HG02840 (cell line): ENCODE measurements around the gene KCTD4.
"Not testable (repeated sequence)": the region's sequence is repeated elsewhere in the genome, so short reads cannot be mapped to it uniquely, and the experiment has no call there.

Experiments used
- ATAC-seq: cut with Tn5 transposase; IDR thresholded peaks from one replicate; pipeline ENCODE4 v1.9.1; 2021; ENCODE audit warnings: mild to moderate bottlenecking, moderate library complexity, moderate number of reproducible peaks; ENCODE audit not compliant: unreplicated experiment, low FRiP score

The KCTD4 gene

DNA sequence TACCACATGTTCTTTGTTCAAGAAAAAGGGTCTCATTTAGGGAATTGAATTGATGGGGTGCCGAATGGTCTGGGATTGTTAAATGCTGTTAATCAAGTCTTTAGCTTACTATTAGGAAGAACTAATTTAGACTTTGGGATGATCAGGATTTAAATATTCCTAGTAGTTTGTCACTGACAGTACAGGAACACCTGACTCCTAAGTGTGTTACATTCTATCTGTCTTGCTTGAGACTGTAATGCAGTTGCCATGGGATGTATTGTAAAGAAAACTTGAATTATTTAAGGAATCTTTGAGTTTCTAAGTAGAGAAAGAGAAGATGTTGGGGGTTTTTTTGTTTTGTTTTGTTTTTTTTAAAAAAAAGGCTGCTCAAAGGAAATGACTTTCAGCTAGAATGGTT, 17.8 kb upstream of the KCTD4 start:
- ATAC-seq = no peak

GRCh38 chr13:45216193-45216592, 15.3 kb upstream of the KCTD4 start:
- no peak for ATAC-seq

- ATAC-seq = no peak
Measured at GRCh38 chr13:45215392-45216077, 14.7 kb upstream of the KCTD4 start.

DNA sequence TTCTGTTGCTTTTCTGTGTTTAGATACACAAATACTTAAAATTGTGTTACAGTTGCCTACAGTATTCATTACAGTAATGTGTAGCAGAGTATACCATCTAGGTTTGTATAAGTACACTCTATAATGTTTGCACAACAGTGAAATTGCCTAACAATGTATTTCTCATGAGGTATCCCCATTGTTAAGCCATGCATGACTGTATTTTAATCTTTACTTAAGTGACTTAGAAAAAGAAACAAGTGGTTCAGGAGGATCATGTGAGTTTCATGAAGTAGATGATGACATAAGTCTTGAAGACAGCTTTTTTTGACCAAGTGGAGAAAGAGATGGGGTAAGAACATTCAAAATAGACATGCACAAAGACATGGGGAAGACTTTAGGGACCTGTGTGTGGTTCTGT, 8.4 kb upstream of the KCTD4 start:
- ATAC-seq = no peak

GRCh38 chr13:45208132-45208531, 7.3 kb upstream of the KCTD4 start:
- ATAC-seq = no peak

DNA sequence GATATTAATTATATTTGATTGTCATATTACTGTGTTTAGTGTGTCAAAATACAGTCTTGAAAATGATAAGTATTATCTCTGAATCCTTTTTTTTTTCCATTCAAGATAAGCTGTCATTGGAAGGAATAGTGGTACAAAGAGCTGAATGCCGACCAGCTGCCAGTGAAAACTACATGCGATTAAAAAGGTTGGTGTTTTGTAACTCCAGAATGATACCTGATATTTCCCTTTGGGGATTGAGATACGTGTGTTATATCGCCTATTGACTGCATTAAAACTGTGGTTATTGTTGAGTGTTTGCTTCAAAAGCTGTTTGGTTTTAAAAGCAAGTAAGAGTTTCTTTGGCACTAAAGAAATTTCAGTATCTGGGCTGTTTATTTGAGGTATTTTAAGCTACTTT, 6.5 kb upstream of the KCTD4 start:
- no peak for ATAC-seq

- ATAC-seq = no peak
Measured at GRCh38 chr13:45206340-45206739, 5.5 kb upstream of the KCTD4 start.

- ATAC-seq = no peak
Measured at GRCh38 chr13:45205124-45205523, 4.3 kb upstream of the KCTD4 start.

DNA sequence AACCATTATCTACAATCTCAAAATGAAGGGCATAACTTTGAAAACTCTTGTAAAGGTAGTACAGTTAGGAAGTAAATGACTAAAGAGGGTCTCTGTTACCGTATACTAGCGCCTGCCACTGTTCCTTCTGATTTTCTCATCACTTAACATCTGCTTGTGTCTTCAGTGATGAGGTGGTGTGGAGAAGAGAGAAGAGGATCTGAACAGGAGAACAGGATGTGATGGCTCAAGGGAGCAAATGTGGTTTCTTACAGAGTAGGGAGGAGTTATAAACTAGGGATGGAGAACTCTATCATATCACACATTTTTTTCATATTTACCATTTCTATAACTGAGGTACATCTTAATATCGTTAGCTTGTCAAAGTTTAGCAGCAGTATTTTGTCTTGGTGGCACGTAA, 1.1 kb downstream of the KCTD4 start:
- ATAC-seq = no peak

GRCh38 chr13:45198924-45199323, 1.9 kb downstream of the KCTD4 start:
- no peak for ATAC-seq

- no peak for ATAC-seq
Measured at GRCh38 chr13:45198041-45198440, 2.8 kb downstream of the KCTD4 start.

DNA sequence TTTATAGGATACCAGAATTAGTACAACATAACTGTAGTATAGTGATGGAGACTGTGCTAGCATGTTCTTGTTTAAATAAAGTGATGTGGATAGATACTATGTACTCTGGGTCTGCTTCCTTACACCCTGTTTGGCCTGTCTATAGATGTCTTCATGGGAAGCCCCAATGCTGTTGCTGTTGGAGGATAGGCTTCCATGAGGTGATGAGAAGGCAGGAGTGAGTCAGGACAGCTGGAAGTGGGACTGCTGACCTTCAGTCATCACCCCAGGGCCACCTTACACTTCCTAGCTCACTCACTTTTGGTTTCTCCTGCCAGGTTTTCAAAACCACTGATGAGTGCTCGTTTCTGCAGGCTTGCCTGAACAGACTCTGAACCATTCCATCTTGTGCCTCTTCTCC, 4.2 kb downstream of the KCTD4 start:
- no peak for ATAC-seq

DNA sequence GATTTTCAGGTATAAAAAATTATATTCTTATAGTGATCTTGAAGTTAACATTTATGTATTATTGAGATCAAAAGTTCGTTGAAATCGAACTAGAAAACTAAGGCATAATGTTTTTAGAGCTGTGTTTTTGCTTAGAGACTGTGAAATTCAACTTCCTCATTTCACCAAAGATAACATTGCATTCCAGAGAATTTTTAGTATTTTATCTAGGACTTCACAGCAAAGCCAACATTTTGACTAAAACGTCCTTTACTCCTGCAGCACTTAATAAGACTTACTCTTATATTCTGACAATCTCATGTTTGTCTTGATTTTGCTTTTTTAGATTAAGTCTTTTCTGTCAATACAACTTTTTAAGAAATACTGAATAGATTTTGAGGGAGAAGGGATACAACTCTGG, 4.7 kb downstream of the KCTD4 start:
- ATAC-seq = no peak

GRCh38 chr13:45195421-45195820, 5.4 kb downstream of the KCTD4 start:
- ATAC-seq = no peak

DNA sequence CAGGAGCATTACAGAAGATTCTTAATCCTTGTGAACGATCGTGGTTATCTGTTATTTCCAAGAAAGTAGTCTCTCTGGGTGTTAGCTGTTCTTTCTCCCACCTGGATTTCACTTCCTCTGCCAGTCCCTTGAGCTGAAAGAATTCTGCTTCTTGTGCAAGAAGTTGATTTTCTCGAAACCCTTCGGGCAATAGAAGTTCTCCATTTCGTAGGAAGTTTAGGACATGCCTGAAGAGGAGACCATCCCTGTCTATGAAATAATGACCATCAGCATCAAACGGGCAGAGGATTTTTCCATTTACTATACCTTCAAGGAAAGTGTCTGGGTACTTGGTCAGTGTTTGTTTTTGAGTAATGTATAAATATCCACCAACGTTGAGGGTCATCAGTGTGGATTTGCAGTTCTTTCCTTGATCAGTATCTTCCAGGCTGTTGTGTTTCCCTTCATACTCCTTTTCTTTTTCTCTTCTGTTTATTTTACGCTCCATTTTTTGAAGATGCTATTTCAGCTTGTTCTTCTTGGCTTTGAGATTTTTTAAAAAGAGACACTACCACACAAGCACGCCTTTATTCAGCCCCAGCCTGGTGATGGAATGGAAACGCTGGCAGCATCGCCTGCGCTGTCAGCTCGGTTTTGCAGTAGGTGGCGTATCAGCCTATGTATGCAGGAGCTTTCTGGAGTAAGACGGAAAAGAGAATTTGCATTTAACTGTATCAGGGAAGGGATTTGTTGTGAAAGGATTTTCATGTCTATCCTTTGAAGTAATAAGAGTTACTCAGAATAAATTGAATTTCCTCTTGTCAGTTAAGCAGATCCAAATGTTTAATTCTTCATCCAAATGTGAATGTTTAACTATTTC, 6.5 kb downstream of the KCTD4 start:
- no peak for ATAC-seq

GRCh38 chr13:45191874-45192273, 9.0 kb downstream of the KCTD4 start:
- no peak for ATAC-seq

GRCh38 chr13:45189511-45189910, 11.3 kb downstream of the KCTD4 start:
- ATAC-seq = not testable (repeated sequence)

GRCh38 chr13:45189077-45189476, 11.8 kb downstream of the KCTD4 start:
- ATAC-seq = not testable (repeated sequence)

DNA sequence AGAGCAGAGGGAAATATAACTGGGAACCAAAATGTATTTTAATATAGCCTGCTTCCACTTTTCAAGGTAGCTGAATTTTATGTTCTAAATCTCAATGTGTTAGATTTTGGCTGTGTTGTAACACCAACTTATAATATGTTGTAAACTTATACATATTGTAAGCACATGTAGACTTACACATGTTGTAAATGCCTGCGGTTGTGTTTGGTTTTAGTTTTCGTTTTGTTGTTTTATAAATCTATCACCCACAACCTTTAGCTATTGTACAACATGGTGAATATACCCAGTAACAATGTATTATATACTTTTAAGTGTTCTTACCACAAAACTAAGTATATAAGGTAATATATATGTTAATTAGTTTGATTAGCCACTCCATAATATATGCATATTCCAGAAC, 15.6 kb downstream of the KCTD4 start:
- no peak for ATAC-seq

DNA sequence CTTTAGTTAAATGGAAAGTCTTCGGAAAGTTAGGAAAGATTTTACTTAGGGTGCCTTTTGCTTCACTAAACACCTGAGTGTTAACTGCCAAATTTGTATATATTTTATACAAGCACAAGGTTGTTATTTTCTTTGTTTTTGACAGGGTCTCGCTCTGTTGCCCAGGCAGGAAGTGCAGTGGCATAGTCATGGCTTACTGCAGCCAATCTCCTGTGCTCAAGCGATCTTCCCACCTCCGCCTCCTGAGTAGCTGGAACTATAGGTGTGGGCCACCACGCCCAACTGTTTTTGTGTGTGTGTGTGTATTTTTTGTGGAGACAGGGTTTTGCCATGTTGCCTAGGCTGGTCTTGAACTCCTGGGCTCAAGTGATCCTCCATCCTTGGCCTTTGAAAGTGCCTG, 16.2 kb downstream of the KCTD4 start:
- ATAC-seq = no peak

- no peak for ATAC-seq
Measured at GRCh38 chr13:45180713-45181601, 19.9 kb downstream of the KCTD4 start.
